ENCODE measurements around the gene KCNQ1.

KCNQ1 gene

GRCh38 chr11:2411446-2412305 is 33.1 kb upstream of the KCNQ1 start:
- DNase-seq = no peak

DNA sequence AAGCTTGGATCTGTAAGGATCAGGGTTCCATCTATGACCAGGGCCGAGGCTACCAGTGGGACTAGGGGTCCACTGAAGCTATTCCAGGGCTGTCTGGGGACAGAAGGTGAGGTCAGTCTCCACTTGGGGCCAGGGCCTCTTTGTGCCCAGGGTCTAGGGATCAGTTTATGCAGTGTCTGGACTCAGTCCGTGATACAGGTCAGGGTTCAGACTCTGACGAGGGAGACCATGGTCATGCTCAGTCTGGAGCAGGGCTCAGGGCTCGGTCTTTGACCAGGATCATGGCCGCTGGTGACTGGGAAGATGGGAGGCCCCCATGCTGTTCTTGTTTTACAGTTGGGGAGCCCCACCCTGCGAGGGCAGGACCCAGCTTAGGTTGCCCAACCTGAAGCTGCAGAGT is 32.5 kb upstream of the KCNQ1 start:
- no peak for DNase-seq

DNA sequence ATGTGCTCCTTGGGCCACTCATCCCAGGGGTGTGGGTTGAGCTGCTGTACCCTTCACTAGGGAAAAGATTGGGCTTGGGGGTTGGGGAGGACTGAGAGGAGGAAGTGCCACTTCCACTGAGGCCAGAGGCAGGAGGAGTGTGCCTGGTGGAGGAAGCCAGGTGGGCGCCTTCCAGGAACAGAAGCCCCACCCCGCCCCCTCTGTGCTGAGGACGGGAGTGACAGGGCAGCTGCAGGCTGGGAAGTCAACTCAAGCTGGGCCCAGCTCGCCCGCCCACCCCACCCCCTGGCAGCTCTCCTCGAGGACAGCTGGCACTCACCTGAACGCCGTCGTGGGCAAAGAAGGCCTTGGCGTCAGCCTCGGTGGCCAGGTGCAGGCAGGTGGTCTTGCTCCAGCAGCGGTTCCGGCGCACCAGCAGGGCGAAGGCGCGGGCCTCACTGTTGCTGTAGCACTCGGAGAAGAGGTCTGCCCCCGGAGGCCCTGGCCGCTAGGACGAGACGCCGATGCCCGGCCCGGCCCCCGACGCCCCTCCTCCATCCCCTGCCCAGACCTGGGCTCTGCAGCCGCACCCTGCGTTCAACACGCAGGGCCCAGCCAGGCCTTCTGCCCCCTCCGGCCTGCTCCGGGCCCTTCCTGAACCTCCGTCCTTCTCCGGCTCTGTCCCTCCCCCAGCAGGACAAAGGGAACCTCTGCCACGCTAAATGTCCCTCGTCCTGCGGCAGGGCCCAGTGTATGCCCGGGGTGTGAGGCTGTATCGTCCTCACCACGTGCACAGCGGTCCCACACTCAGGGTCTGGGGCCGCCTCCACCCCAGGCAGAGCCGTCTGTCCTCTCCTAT is 30.8 kb upstream of the KCNQ1 start:
- DNase-seq = no peak

DNA sequence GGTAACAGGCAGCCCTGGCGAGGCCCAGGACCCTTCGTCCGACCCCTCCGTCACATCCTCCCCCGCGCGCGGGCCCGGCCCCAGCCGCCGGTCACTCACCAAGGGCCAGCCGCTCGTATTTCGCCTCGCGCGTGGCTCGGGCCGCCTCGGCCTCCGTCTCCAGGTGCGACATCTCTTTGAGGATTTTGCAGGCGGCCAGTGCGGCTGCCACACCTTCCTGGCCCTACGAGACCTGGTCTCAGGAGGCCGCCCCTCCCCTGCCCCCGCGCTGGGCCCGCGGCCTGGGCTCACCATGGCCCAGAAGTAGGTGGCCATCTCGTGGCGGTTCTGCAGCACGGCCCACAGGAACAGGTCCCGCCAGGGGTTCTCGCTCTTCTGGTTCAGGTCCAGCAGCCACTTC is 30.2 kb upstream of the KCNQ1 start:
- no peak for DNase-seq

GRCh38 chr11:2415171-2415570 is 29.6 kb upstream of the KCNQ1 start:
- DNase-seq = no peak

GRCh38 chr11:2415601-2416380 is 29.0 kb upstream of the KCNQ1 start:
- DNase-seq = no peak

DNA sequence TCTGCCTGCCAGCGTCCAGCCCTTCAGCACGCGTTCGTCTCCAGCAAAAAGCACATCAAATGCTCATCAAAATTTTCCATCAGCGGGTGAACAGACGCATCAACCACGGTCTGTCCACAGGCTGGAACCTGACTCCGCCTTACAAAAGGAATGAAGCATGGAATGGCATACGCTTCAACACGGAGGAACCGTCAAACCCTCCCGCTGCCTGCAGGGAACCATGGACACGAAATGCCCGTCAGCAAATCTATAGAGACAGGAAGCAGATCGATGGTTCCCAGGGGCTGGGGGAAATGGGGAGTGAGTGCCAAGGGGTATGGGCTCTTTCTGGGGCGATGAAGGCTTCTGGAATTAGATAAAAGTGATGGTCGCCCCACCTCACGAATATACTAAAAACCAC is 28.0 kb upstream of the KCNQ1 start:
- no peak for DNase-seq

DNA sequence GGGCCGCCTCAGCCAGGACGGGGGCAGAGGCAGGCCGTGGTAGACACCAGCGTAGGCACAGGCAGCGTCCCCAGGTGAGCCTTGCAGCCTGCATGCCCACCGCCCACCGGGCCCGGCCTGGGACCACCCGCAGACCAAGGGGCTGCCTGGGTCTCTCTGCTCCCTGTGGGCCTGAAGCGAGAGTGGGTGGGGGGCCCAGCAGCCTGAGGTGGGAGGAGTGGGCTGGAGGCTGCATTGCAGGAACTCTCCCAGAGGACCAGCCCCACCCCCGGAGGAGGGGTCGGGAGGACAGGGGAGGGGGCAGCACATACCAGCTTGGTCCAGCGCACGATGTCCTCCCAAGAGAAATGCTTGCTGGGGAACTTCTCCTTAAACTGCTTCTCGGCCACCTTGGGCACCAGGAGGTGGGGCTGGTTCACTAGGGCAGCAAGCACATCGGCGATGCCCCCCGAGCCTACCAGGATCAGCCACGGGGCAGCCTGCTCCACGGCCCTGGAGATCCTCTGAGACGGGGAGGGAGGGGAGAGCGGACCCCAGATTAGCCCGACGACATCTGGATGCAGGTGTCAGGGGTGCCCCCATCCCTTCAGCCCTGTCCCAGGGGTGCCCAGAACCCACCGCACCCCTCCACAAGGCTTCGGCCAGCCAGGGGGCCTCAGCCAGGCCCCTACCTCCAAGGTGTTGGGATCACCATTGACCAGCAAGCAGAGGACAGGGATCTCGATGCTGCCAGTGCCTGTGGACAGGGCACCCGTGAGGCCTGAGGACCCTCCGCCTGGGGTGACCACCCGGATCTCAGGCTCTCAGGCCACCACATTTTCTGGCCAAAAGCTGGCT is 26.7 kb upstream of the KCNQ1 start:
- no peak for DNase-seq

DNA sequence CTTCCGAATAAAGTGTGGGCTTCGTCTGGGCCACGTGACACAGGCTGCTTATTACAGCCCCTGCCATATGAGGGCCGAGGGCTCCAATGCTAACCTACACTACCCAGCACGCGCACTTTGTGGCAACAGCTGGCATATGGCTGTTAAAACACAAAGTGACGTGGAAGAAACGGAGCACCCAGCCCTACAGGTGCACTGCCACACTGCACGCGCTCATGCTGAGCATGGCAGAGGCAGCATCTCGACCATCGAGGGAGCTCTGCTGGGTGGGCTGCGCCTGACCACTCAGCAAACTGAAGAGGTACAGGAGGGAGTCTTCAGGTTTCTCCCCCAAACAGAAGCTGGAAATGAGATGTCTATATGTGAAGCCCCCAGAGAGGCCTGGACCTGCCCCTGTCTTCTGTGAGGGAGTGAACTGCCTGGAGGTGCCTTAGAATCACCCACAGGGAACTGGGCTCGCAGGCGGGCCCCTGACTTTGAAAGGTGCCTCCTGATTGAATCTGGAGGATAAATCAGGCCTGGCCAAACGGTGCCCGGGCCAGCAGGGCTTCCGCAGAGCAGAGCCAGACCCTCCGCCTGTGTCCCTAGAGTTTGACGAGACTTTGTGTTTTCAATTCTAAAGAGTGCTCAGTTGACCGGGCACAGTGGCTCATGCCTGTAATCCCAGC is 26.0 kb upstream of the KCNQ1 start:
- no peak for DNase-seq

DNA sequence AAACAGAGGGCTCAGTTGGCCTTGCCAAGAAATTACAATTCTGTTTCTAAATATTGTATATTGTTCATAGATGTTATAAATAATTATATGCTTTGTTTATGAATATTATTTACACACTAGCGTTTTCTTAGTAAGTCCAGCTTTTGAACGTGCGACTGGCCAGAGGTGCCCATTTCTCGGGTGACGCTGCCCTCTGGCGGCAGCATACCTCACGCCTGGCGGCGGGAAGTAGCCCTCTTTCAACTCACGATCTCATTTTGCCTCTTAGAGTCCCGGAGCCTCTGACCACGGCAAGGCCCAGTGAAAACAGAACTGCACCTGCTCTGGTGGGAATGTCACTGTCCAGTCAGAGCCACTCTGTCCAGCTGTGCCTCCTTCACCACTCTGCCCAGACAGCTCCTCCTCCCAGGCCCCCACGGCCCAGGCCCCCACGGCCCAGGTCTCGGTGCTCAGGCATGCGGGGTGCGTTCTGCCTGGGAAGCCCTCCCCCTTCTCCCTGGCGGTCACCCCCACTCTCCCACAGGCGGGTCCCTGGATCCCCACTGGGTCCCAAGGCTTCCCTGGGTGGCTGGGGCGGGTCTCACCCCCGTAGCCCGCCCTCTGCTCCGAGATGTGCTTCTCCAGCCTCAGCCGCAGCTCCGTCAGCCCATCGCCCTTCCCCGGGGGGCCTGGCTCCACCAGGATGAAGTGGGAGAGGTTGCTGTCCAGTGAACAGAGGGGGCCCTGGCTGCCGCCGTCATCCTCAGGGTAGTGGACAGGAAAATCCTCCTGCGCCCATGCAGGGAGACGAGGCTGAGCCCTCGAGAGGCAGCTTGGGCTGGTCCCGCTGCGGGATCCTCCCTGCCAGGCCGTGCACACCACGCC is 24.9 kb upstream of the KCNQ1 start:
- peak; percentile 64 for DNase-seq

DNA sequence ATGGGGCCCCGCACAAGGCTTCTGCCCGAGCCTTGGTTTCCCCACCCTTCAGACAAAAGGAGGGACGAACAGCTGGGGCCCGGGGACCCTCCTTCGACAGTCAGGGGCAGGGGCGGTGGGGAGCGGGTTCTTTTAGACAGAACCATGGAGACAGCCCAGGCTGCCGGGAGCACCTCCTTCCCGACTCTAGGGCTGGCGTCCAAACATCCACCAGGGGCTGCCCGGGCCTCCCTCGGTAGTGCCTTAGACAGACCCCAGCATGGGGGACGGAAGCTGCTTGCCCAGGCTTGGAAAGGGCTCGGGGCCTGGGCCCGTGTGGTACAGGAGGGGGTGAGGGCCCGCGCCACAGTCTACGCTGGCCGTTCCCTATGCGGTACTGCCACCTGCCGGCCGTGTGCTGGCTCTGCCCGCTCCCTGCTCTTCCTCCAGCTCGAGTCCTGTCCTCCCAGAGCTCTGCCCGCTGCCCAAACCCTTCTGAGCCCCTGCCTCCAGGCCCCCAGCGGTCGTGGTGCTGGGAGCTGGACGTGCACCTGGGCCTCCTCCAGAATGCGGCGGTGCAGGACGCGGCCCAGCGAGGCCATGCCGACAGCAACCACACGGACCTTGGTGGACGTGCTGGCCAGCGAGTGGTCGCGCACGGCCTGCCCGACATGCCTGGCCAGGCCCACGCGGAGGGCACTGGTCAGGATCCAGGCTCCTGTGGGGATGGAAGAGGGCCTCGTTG is 24.1 kb upstream of the KCNQ1 start:
- peak; percentile 79 for DNase-seq

- DNase-seq = no peak
These were observed 23.4 kb upstream of the KCNQ1 start for GRCh38 chr11:2421226-2421994.

- DNase-seq = no peak
These were observed 22.8 kb upstream of the KCNQ1 start for GRCh38 chr11:2421996-2422395.

GRCh38 chr11:2422461-2423156 is 22.2 kb upstream of the KCNQ1 start:
- no peak for DNase-seq

DNA sequence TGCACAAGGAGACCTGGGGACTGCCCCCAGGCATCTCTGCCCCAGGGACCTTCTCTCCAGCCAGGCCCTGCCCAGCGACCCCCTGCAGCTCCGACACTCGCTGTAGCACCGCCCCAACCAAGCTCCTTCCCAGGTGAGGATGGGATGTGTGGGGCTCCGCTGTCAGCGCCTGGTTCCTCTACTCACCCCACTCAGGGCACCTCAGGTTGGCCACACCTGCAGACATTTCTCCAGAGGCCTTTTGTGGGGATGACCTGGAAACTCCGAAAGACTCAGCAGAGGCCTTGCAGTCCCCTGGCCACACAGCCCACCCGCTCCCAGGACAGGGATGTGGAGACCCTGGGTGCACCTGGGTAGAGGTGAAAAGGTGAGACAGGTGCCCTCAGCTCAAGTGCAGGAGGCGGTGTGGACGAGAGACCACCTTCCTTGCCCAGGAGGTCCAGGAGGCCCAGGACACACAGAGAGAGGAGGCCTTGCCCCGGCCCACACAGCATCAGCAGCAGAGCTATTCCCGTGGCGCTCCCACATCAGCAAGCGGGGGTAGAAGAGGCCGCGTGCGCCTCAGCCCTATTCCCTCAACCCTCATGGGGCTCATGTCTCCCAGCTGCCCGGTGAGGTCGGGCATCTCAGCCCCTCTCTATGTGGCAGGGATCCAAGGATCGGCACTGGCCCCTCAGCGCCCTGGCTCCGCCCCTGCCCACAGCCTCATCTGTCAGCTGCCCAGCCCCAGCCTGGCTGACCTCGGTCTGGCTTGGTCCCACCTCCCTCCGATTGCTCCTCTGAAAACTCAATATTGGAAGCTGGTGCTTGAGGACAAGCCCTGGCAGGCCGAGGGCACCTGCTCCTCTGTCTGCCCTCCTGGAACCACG is 21.4 kb upstream of the KCNQ1 start:
- no peak for DNase-seq

DNA sequence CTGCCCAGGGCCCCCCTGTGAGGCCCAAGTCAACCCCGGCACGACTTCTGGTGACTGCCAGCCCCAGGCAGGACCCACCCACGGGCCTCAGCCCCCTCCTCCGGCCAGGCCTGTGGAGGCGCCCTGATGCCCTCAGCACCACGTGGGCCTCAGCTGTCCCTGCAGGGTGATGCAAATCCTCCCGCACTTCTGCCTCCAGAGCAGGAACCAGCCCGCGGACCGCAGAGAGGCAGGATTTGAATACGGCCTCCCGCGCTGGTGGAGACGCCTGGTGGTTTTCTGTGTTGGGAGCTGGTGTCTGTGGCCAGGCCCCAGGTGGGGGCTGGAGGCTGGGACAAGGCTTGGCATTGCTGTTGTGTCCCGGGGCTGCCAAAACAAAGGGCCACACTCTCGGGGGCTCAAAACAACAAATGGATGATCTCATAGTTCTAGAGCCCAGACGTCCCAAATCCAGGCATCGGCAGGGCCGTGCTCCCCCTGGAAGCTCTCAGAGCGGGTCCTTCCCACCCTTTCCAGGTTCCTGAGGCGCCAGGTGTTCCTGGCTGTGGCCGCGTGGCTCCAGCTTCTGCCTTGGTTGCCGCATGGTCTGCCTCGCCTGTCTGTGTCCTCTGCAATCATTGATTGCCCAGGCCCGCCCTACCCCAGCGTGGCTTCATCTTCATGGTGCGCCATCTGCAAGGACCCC is 19.9 kb upstream of the KCNQ1 start:
- DNase-seq = no peak

- no peak for DNase-seq
These were observed 19.3 kb upstream of the KCNQ1 start for GRCh38 chr11:2425506-2425905.
